Activated T-cell treated with anti-CD3 and anti-CD28 coated beads for 4 hours (primary cell): ENCODE measurements around the gene TRIB2.

Experiments
- DNase-seq: peaks from one replicate; pipeline ENCODE4 v3.0.0-alpha.2; 2020

TRIB2 gene

DNA sequence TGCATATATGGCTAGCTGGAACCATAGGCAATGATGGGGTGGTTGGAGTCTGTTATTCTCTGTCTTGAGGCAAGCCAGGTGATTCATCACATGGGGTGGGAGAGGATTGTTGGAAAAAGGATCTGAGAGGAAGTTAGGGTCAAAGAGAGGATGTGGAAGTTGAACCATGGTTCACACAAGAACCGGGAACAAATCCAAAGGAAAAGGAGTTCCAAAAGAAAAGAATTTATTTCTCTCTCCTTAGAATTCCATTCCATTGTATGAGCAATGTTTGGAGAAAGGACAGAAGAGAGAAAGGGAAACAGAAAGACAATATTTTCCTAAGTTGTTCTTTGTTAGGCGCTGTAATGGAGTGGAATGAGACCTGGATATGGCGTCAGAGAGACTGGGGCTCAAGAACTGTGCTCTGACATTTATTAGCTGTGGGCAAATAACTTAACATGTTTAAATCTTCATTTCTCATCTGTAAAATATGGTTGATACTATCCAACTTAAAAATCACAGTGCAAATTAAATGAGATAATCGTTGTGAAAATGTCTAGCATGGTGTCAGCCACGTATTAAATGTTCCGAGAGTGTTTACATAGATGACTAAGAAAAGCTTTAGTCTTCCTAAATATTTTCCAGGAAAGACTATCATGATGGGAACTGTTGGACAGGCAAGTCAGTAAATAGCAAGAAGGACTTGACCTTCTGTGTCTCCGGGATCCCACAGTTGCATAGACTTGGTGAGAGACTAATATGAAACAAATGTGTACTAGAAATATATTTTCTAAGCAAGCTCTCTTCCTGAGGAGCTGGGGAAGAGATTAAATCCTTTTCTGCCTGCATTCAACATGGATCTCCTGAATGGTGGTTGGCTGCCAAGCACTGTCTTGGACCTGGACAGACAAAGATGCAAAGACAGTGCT is 71.4 kb downstream of the TRIB2 start:
- DNase-seq: no peak

DNA sequence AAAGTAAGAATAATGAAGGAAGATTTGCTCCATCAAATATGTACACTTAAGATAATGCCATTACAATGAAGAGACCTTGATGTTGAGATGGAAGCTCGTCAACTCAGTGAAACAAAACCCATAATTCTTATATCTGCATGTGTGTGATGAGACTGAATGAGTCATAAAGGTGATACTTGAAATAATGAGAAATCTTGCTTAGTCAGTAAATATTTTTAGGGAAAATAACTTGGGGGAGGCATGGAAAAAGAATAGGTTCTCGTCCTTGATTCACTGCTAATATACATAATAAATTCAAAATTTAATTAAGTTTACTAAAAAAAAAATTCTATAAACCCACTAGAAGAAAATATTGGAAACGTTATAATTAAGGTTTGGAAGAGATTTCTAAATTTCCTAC is 75.2 kb downstream of the TRIB2 start:
- DNase-seq: no peak
